Ishikawa (cell line): ENCODE data around the gene HSPA5.

Experiments used
- CEBPB ChIP-seq: IDR thresholded peaks from 2 replicates; pipeline ENCODE4 v1.6.1; 2012
- CREB1 ChIP-seq: IDR thresholded peaks from 2 replicates; pipeline ENCODE4 v1.6.1; 2012; ENCODE audit warnings: low read depth
- EGR1 ChIP-seq: IDR thresholded peaks from 2 replicates; pipeline ENCODE4 v1.6.1; 2012
- EP300 ChIP-seq: IDR thresholded peaks from 2 replicates; pipeline ENCODE4 v1.6.1; 2012; ENCODE audit warnings: borderline replicate concordance
- FOXM1 ChIP-seq: IDR thresholded peaks from 2 replicates; pipeline ENCODE4 v1.6.1; 2012; ENCODE audit warnings: low read depth, borderline replicate concordance
- MAX ChIP-seq: IDR thresholded peaks from 2 replicates; pipeline ENCODE4 v1.6.1; 2012
- NFIC ChIP-seq: IDR thresholded peaks from 2 replicates; pipeline ENCODE4 v1.6.1; 2012
- RAD21 ChIP-seq: IDR thresholded peaks from 2 replicates; pipeline ENCODE4 v1.6.1; 2012; ENCODE audit warnings: low read depth
- REST ChIP-seq: IDR thresholded peaks from 2 replicates; pipeline ENCODE4 v1.6.1; 2012; ENCODE audit warnings: low read depth, mild to moderate bottlenecking
- TAF1 ChIP-seq: IDR thresholded peaks from 2 replicates; pipeline ENCODE4 v1.6.1; 2012; ENCODE audit warnings: low read depth, mild to moderate bottlenecking
- TCF12 ChIP-seq: IDR thresholded peaks from 2 replicates; pipeline ENCODE4 v1.6.1; 2012; ENCODE audit warnings: low read depth
- TEAD4 ChIP-seq: IDR thresholded peaks from 2 replicates; pipeline ENCODE4 v1.6.1; 2012
- USF1 ChIP-seq: IDR thresholded peaks from 2 replicates; pipeline ENCODE4 v1.6.1; 2012
- YY1 ChIP-seq: IDR thresholded peaks from 2 replicates; pipeline ENCODE4 v1.6.1; 2012; ENCODE audit warnings: low read depth
- ZBTB7A ChIP-seq: IDR thresholded peaks from 2 replicates; pipeline ENCODE4 v1.6.1; 2012; ENCODE audit warnings: low read depth

Gene HSPA5

GRCh38 chr9:125238127-125238914 is 2.8 kb downstream of the HSPA5 start:
- TF ChIP-seq USF1 (no peak), TEAD4 (no peak), YY1 (no peak), CREB1 (no peak), ZBTB7A (no peak), EP300 (no peak), TCF12 (no peak), FOXM1 (no peak), REST (no peak), TAF1 (no peak), RAD21 (no peak), CEBPB (no peak), MAX (no peak), EGR1 (no peak), NFIC (no peak)

GRCh38 chr9:125235804-125236519 is 5.2 kb downstream of the HSPA5 start:
- TF ChIP-seq REST (no peak), TEAD4 (no peak), YY1 (no peak), FOXM1 (no peak), EGR1 (no peak), TCF12 (no peak), CREB1 (no peak), MAX (no peak), RAD21 (no peak)

- no peak for TF ChIP-seq NFIC
- TF ChIP-seq RAD21, result no peak
- TF ChIP-seq ZBTB7A, result no peak
- TF ChIP-seq FOXM1, result no peak
- no peak for TF ChIP-seq MAX
- no peak for TF ChIP-seq REST
- no peak for TF ChIP-seq TCF12
- no peak for TF ChIP-seq TAF1
- TF ChIP-seq EGR1, result no peak
- no peak for TF ChIP-seq CREB1
- TF ChIP-seq TEAD4, result no peak
- no peak for TF ChIP-seq EP300
- TF ChIP-seq USF1, result no peak
- no peak for TF ChIP-seq YY1
- TF ChIP-seq CEBPB, result no peak
Observed at GRCh38 chr9:125233678-125234077, 7.5 kb downstream of the HSPA5 start.

- TF ChIP-seq EGR1 (no peak), YY1 (no peak), REST (no peak), TCF12 (no peak), CREB1 (no peak), ZBTB7A (no peak), TEAD4 (no peak)
Observed at GRCh38 chr9:125227761-125228160, 13.4 kb downstream of the HSPA5 start.
